Endometrium (tissue), 2 donors: ENCODE results near the gene RPS19BP1.

Experiments used
- FAIRE-seq: peaks from 2 replicates; lab custom pipeline; 2012; peaks lifted over from hg19 to GRCh38; lab: Jason Lieb, UNC
- donor health status: control.
- donor health status: control.

RPS19BP1 gene

DNA sequence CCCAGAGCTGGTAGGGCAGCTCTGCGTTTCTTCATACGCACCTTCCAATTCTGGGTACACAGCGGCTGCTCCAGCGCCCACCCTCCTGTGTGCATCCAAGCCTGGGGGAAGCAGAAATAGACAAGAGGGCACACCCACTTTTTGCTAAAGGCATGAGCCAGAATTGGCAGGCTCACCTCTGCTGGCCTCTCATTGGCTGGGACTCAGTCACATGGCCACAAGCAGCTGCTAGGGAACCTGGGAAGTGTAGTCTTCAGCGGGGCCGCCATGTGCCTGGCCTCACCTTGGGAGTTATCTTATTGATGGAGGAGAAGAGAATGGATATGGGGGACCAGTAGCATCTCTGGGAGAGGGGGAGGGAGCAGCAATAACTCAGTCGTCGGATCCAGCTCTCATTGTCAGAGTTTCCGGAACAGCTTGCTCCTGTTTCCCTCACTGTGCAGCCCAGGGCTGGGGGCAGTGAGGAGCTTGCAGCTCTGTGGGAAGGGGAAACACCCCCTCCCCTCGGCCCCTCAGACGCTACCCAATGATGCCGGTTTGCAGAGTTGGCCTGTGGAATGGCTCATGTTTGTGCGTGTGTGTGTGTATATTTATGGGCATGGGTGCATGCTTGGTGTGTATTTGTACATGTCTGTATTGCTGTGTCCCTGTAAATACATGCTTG, 42.3 kb downstream of the RPS19BP1 start:
- FAIRE-seq: no peak

DNA sequence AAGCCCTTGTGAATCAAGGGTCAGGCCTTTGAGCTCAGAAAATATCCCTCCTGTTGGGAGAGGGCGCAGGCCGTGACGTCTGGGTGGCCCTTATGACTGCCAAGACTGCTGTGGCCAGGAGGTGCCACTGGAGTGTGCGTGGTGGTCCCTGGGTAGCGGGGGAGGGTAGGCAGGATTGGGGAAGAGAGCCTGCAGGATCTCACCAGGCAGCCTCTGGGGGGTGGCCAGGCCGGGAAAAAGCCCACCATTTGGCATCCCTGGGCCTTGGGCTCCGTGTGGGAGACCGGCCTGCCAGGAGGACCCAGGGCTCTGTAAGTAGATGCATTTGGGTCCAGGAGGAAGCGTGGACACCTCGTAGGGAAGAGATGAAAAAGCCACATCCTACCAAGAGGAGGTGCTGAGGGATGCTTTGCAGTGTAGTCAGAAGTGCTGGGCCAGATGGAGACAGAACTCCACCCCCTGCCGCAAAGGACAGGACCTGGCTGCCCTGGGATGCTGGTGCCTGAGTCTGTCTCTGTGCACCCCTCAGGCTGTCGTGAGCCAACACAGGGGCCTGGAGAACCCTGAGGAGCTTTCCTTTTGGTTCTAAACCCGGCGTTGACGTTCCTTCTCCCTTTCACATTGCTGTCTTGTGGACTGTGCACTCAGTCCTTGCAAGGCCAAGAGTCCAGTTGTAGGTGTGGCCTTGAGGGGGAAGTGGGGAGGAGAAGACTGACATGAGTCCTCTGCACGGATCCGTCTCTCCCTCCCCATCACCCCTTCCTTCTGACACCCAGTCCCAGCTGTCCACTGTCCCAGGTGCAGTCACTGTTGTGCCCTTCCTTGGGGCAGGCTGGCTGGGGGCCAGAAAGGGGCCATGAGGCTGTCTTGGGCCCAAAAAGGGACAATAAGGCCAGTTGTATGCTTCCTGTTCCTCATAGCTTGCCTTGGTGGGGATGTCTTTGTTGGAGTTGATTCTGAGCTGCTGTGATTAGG, 43.2 kb downstream of the RPS19BP1 start:
- FAIRE-seq: no peak

DNA sequence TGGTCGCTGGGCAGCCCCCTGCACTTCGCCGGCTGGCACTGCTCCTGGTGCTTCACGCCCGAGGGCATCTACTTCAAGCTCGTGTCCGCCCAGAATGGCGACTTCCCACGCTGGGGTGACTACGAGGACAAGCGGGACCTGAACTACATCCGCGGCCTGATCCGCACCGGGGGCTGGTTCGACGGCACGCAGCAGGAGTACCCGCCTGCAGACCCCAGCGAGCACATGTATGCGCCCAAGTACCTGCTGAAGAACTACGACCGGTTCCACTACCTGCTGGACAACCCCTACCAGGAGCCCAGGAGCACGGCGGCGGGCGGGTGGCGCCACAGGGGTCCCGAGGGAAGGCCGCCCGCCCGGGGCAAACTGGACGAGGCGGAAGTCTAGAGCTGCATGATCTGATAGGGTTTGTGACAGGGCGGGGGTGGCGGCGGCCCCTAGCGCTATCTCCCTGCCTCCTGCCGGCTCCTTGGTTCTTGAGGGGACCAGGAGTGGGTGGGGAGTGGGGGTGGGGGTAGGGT, 43.9 kb downstream of the RPS19BP1 start:
- FAIRE-seq: no peak

DNA sequence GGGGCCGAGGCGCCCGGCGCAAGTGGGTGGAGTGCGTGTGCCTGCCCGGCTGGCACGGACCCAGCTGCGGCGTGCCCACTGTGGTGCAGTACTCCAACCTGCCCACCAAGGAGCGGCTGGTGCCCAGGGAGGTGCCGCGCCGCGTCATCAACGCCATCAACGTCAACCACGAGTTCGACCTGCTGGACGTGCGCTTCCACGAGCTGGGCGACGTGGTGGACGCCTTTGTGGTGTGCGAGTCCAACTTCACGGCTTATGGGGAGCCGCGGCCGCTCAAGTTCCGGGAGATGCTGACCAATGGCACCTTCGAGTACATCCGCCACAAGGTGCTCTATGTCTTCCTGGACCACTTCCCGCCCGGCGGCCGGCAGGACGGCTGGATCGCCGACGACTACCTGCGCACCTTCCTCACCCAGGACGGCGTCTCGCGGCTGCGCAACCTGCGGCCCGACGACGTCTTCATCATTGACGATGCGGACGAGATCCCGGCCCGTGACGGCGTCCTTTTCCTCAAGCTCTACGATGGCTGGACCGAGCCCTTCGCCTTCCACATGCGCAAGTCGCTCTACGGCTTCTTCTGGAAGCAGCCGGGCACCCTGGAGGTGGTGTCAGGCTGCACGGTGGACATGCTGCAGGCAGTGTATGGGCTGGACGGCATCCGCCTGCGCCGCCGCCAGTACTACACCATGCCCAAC, 44.6 kb downstream of the RPS19BP1 start:
- no peak for FAIRE-seq

DNA sequence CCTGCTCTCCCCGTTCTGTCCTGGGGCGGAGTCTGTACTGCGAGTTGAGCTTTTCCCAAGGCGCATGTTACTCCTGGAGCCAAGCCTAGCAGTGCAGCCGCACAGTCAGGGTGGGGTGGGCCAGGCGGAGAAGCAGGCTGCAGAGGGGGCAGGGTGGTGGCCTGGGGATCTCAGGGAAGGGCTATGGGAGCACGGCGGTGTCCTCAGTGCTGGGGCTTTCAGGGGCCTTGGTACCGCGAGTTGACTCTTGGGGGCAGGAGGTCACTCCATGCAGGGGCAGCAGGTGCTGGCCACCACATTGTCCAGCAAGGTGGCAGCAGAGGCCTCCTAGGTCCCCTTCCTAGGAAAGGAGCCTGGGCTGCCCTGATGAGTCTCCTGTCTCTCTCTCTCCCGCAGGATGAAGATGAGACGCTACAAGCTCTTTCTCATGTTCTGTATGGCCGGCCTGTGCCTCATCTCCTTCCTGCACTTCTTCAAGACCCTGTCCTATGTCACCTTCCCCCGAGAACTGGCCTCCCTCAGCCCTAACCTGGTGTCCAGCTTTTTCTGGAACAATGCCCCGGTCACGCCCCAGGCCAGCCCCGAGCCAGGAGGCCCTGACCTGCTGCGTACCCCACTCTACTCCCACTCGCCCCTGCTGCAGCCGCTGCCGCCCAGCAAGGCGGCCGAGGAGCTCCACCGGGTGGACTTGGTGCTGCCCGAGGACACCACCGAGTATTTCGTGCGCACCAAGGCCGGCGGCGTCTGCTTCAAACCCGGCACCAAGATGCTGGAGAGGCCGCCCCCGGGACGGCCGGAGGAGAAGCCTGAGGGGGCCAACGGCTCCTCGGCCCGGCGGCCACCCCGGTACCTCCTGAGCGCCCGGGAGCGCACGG, 45.4 kb downstream of the RPS19BP1 start:
- FAIRE-seq: no peak

DNA sequence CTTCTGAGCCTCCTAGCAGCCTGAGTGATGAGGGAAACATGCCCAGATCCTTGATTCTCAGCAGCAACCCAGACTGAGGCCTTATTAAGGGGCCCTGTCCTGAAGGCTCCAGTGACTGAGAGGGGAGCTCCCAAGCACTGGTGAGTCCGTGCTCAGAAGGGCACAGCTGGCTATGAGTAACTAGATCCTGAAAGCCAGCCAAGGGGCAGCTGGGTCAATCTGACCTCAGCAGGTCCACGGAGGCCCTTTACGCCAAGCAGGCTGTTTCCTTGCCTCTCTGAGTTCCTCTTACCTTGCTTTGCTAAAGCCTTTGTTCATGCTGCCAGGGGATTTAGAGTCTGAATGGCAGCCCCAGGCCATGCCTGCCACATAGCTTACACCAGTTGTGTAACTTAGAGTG, 49.8 kb downstream of the RPS19BP1 start:
- no peak for FAIRE-seq

DNA sequence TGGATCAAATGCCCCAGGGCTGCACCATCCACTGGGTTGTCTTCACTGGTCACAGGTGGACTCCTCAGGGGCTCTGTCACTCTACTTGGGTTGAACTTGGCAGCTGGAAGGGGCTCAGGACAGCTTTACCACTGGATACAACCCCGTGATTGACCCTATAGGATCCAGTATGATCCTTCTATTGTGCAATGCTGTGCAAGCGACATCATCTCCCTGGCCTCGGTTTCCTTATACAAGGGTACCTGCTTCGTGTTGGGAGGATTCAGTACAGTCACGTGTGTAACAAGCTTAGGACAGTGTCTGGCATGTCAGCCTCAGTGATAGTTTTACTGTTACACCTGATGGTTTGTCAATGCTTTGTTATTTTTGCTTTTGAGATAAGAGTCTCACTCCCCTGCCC, 51.0 kb downstream of the RPS19BP1 start:
- no peak for FAIRE-seq

DNA sequence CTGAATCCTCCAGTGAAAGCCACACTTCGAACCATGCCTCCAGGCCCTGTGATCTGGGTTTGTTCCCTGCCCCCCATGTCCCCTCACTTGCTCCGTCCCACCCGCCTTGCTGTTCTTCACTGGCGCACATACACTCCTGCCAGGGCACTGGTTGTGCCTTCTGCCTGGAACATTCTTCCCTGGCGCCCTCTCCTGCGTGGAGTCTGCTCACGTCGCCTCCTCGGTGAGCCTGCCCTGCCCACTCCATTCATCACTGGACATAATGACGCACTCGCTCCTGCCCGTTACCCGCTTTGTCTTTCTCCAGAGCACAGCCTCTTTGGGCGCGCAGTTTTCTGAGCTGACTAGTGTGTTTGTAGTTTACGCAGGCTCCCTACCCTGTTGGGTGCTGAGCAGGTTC, 51.5 kb downstream of the RPS19BP1 start:
- no peak for FAIRE-seq

DNA sequence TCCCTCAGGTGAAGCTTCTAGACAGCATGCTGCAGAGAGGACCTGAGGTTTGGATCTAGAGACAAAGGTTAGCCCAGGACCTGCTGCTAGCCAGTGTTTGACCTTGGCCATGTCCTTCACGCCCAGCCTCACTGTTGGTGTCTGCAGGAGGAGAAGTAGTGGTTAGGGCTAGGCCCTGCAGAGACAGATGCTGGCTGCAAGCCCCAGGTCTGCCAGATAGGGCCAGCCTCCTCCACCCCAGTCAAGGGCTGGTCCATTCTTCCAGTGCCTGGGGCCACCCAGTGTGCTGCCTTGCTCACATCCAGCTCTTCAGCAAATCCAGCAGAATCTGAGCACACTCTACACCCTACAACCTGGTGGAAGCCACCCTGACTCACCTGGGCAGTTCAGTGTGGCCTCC, 52.0 kb downstream of the RPS19BP1 start:
- FAIRE-seq: no peak

DNA sequence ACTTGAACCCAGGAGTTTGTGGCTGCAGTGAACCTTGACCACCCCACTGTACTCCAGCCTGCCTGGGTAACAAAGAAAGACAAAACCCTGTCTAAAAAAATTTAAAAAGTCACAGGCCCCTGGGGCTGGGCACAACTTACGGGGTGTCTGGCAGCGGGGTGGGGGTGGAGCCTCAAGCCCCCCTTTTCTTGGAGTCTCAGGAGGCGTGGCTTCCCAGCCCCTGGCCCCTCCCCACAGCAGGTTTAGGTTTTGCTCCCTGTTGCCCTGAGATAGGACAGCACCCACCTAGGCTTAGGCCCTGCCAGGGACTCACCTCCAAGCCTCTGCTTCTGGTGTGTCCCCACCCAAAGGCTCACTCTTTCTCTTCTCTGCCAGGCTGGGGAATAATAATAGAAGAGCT, 53.3 kb downstream of the RPS19BP1 start:
- no peak for FAIRE-seq
